HL-60 (cell line): Measurements from ENCODE around the gene OR1D5.

Source experiments
- CTCF ChIP-seq: IDR thresholded peaks from one replicate; pipeline ENCODE4 v1.5.1; 2011; ENCODE audit warnings: low read length, control low read depth, inconsistent platforms; ENCODE audit not compliant: insufficient read depth
- GABPA ChIP-seq: IDR thresholded peaks from 2 replicates; pipeline ENCODE4 v1.6.1; 2012; ENCODE audit warnings: low read depth
- POLR2AphosphoS5 ChIP-seq: IDR thresholded peaks from 2 replicates; pipeline ENCODE4 v1.6.1; 2012; ENCODE audit warnings: low read depth

- TF ChIP-seq CTCF (no peak), GABPA (no peak), POLR2AphosphoS5 (no peak)
Measured at GRCh38 chr17:3040882-3041281, 22.5 kb downstream of the OR1D5 start.
